HG02970 (cell line): ENCODE results near the gene BOC.

Source experiments
- ATAC-seq: cut with Tn5 transposase; IDR thresholded peaks from one replicate; pipeline ENCODE4 v1.9.1; 2021; ENCODE audit warnings: mild to moderate bottlenecking, moderate library complexity, moderate number of reproducible peaks; ENCODE audit not compliant: unreplicated experiment, low FRiP score

Gene BOC

GRCh38 chr3:113330742-113331141 lies 119.4 kb downstream of the BOC start:
- no peak for ATAC-seq

DNA sequence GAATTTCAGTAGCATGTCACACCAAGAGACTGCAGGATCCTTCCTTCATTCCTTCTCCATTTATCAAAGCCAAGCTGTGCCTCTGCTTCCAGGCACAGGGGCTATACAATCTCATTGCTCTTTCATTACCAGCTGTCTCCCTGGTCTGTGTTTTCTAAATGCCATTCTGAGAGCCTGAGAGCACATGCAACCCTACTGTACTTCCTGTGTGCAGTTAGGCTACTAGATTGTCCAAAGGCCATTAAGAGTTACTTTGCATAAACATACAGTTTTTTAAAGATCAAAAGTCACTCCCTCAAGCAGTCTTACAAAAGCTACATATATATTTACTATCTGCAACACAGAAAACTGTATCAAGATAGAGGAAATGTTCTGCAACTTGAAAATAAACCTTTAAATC lies 119.8 kb downstream of the BOC start:
- no peak for ATAC-seq
